Measurements from ENCODE around the gene IGSF3.
"Not testable (repeated sequence)": the region's sequence is repeated elsewhere in the genome, so short reads cannot be mapped to it uniquely, and the experiment has no call there.

Gene IGSF3

GRCh38 chr1:116664366-116664977 is 3.1 kb downstream of the IGSF3 start:
- DNase-seq (ENCODE audit: low read depth in 2 of 3, low spot score in 1 of 3): no peak

- DNase-seq (ENCODE audit: low read depth in 2 of 3, low spot score in 1 of 3): no peak
Observed at GRCh38 chr1:116663821-116664220, 3.7 kb downstream of the IGSF3 start.

- DNase-seq (ENCODE audit: low read depth in 2 of 3, low spot score in 1 of 3): no peak
Observed at GRCh38 chr1:116661633-116662032, 5.9 kb downstream of the IGSF3 start.

- not testable (repeated sequence) for DNase-seq (ENCODE audit: low read depth in 2 of 3, low spot score in 1 of 3)
Observed at GRCh38 chr1:116658645-116659044, 8.9 kb downstream of the IGSF3 start.

- not testable (repeated sequence) for DNase-seq (ENCODE audit: low read depth in 2 of 3, low spot score in 1 of 3)
Observed at GRCh38 chr1:116657836-116658235, 9.7 kb downstream of the IGSF3 start.

- no peak for DNase-seq (ENCODE audit: low read depth in 2 of 3, low spot score in 1 of 3)
Observed at GRCh38 chr1:116654351-116654750, 13.2 kb downstream of the IGSF3 start.

- DNase-seq (ENCODE audit: low read depth in 2 of 3, low spot score in 1 of 3): not testable (repeated sequence)
Observed at GRCh38 chr1:116652598-116652997, 14.9 kb downstream of the IGSF3 start.

- not testable (repeated sequence) for DNase-seq (ENCODE audit: low read depth in 2 of 3, low spot score in 1 of 3)
Observed at GRCh38 chr1:116650781-116651180, 16.8 kb downstream of the IGSF3 start.

GRCh38 chr1:116649041-116649440 is 18.5 kb downstream of the IGSF3 start:
- not testable (repeated sequence) for DNase-seq (ENCODE audit: low read depth in 2 of 3, low spot score in 1 of 3)

GRCh38 chr1:116648325-116648724 is 19.2 kb downstream of the IGSF3 start:
- DNase-seq (ENCODE audit: low read depth in 2 of 3, low spot score in 1 of 3): not testable (repeated sequence)

GRCh38 chr1:116647186-116647585 is 20.3 kb downstream of the IGSF3 start:
- not testable (repeated sequence) for DNase-seq (ENCODE audit: low read depth in 2 of 3, low spot score in 1 of 3)

- not testable (repeated sequence) for DNase-seq (ENCODE audit: low read depth in 2 of 3, low spot score in 1 of 3)
Observed at GRCh38 chr1:116646673-116647170, 20.8 kb downstream of the IGSF3 start.

- not testable (repeated sequence) for DNase-seq (ENCODE audit: low read depth in 2 of 3, low spot score in 1 of 3)
Observed at GRCh38 chr1:116645802-116646672, 21.5 kb downstream of the IGSF3 start.

- not testable (repeated sequence) for DNase-seq (ENCODE audit: low read depth in 2 of 3, low spot score in 1 of 3)
Observed at GRCh38 chr1:116644993-116645392, 22.5 kb downstream of the IGSF3 start.

- DNase-seq (ENCODE audit: low read depth in 2 of 3, low spot score in 1 of 3): not testable (repeated sequence)
Observed at GRCh38 chr1:116644096-116644495, 23.4 kb downstream of the IGSF3 start.

- DNase-seq (ENCODE audit: low read depth in 2 of 3, low spot score in 1 of 3): not testable (repeated sequence)
Observed at GRCh38 chr1:116643281-116643751, 24.2 kb downstream of the IGSF3 start.

- not testable (repeated sequence) for DNase-seq (ENCODE audit: low read depth in 2 of 3, low spot score in 1 of 3)
Observed at GRCh38 chr1:116642311-116643280, 24.9 kb downstream of the IGSF3 start.

GRCh38 chr1:116637583-116637982 is 29.9 kb downstream of the IGSF3 start:
- DNase-seq (ENCODE audit: low read depth in 2 of 3, low spot score in 1 of 3): peak in 1 of 3 donors; percentile 21

GRCh38 chr1:116636584-116636983 is 30.9 kb downstream of the IGSF3 start:
- not testable (repeated sequence) for DNase-seq (ENCODE audit: low read depth in 2 of 3, low spot score in 1 of 3)

GRCh38 chr1:116634386-116634785 is 33.1 kb downstream of the IGSF3 start:
- DNase-seq (ENCODE audit: low read depth in 2 of 3, low spot score in 1 of 3): not testable (repeated sequence)
